GM18867 (cell line): ENCODE results near the gene MRPL27.
A peak's percentile ranks its signal among the peaks of the same experiment; 100 is the strongest.
"Not testable (repeated sequence)": the region's sequence is repeated elsewhere in the genome, so short reads cannot be mapped to it uniquely, and the experiment has no call there.

Experiments used
- ATAC-seq: cut with Tn5 transposase; IDR thresholded peaks from one replicate; pipeline ENCODE4 v1.9.1; 2021; ENCODE audit warnings: mild to moderate bottlenecking, moderate library complexity; ENCODE audit not compliant: unreplicated experiment

The MRPL27 gene

GRCh38 chr17:50347117-50347893, 25.7 kb downstream of the MRPL27 start:
- ATAC-seq = no peak

- ATAC-seq = peak; percentile 49
Observed at GRCh38 chr17:50346313-50347116, 26.5 kb downstream of the MRPL27 start.

- ATAC-seq = peak; percentile 72
Observed at GRCh38 chr17:50345432-50346312, 27.3 kb downstream of the MRPL27 start, which contains the start of gene XYLT2. TSS of gene XYLT2 (plus strand) at chr17:50346126. CDS start at chr17:50346141, 15 bp downstream.

- no peak for ATAC-seq
Observed at GRCh38 chr17:50344731-50345365, 28.1 kb downstream of the MRPL27 start.

- ATAC-seq = no peak
Observed at GRCh38 chr17:50339381-50339780, 33.6 kb downstream of the MRPL27 start.

GRCh38 chr17:50338645-50339044, 34.3 kb downstream of the MRPL27 start:
- ATAC-seq = no peak

- no peak for ATAC-seq
Observed at GRCh38 chr17:50337956-50338355, 35.0 kb downstream of the MRPL27 start.

GRCh38 chr17:50333291-50334057, 39.5 kb downstream of the MRPL27 start:
- not testable (repeated sequence) for ATAC-seq

- no peak for ATAC-seq
Observed at GRCh38 chr17:50332196-50332595, 40.8 kb downstream of the MRPL27 start.

- no peak for ATAC-seq
Observed at GRCh38 chr17:50331085-50331791, 41.7 kb downstream of the MRPL27 start.

- no peak for ATAC-seq
Observed at GRCh38 chr17:50330151-50330775, 42.7 kb downstream of the MRPL27 start.

- no peak for ATAC-seq
Observed at GRCh38 chr17:50329716-50330115, 43.3 kb downstream of the MRPL27 start.

GRCh38 chr17:50328363-50329325, 44.3 kb downstream of the MRPL27 start:
- ATAC-seq = no peak

- ATAC-seq = no peak
Observed at GRCh38 chr17:50326831-50327364, 46.1 kb downstream of the MRPL27 start.

- no peak for ATAC-seq
Observed at GRCh38 chr17:50325906-50326305, 47.1 kb downstream of the MRPL27 start.

GRCh38 chr17:50323060-50323459, 49.9 kb downstream of the MRPL27 start:
- no peak for ATAC-seq

GRCh38 chr17:50322271-50322670, 50.7 kb downstream of the MRPL27 start:
- no peak for ATAC-seq
